RWPE2 (cell line): ENCODE results near the gene IGSF9B.

Experiments used
- ATAC-seq: fragments of 200-7000 bp; cut with Tn5 transposase; 3 replicates; pipeline ENCODE4 v1.9.1; 2021; ENCODE audit warnings: low read depth
- DNase-seq: peaks from one replicate; pipeline ENCODE4 v3.0.0-alpha.2; 2020; ENCODE audit warnings: low spot score
- H3K27ac ChIP-seq: fragments of 450-650 bp; 2 replicates; pipeline ENCODE4 v1.5.1; 2017; ENCODE audit warnings: mild to moderate bottlenecking; ENCODE audit not compliant: poor library complexity, severe bottlenecking
- H3K27me3 ChIP-seq: fragments of 250-450 bp; sonication (Bioruptor Pico); 2 replicates; pipeline ENCODE4 v1.5.1; 2021; ENCODE audit warnings: mild to moderate bottlenecking, moderate library complexity; ENCODE audit not compliant: insufficient read depth, poor library complexity, severe bottlenecking
- H3K36me3 ChIP-seq: fragments of 250-450 bp; sonication (Bioruptor Pico); 2 replicates; pipeline ENCODE4 v1.5.1; 2020; ENCODE audit warnings: low read depth, mild to moderate bottlenecking, moderate library complexity
- H3K4me1 ChIP-seq: fragments of 250-450 bp; sonication (Bioruptor Pico); 2 replicates; pipeline ENCODE4 v1.5.1; 2021; ENCODE audit warnings: mild to moderate bottlenecking, moderate library complexity; ENCODE audit not compliant: insufficient read depth, poor library complexity, severe bottlenecking
- H3K4me3 ChIP-seq: fragments of 250-450 bp; sonication (Bioruptor Pico); 2 replicates; pipeline ENCODE4 v1.5.1; 2021; ENCODE audit warnings: mild to moderate bottlenecking, moderate library complexity; ENCODE audit not compliant: severe bottlenecking
- H3K9me3 ChIP-seq: fragments of 250-450 bp; sonication (Bioruptor Pico); 2 replicates; pipeline ENCODE4 v1.5.1; 2021; ENCODE audit warnings: mild to moderate bottlenecking, moderate library complexity; ENCODE audit not compliant: severe bottlenecking
- CTCF ChIP-seq: fragments of 450-650 bp; IDR thresholded peaks from one replicate; pipeline ENCODE4 v1.5.1; 2017; ENCODE audit warnings: mild to moderate bottlenecking, moderate library complexity; ENCODE audit not compliant: poor library complexity, severe bottlenecking

IGSF9B gene

GRCh38 chr11:133984828-133985227, 28.1 kb upstream of the IGSF9B start:
- Histone ChIP-seq H3K27ac (no peak overlapping the region), H3K36me3 (no peaks in the 10 kb centered on the region), H3K4me1 (no peaks in the 10 kb centered on the region), H3K27me3 (peaks cover 6% of the 10 kb centered on the region), H3K4me3 (no peak overlapping the region), H3K9me3 (no peaks in the 10 kb centered on the region)
- DNase-seq (no peak), ATAC-seq (no peak)
- TF ChIP-seq CTCF = no peak

DNA sequence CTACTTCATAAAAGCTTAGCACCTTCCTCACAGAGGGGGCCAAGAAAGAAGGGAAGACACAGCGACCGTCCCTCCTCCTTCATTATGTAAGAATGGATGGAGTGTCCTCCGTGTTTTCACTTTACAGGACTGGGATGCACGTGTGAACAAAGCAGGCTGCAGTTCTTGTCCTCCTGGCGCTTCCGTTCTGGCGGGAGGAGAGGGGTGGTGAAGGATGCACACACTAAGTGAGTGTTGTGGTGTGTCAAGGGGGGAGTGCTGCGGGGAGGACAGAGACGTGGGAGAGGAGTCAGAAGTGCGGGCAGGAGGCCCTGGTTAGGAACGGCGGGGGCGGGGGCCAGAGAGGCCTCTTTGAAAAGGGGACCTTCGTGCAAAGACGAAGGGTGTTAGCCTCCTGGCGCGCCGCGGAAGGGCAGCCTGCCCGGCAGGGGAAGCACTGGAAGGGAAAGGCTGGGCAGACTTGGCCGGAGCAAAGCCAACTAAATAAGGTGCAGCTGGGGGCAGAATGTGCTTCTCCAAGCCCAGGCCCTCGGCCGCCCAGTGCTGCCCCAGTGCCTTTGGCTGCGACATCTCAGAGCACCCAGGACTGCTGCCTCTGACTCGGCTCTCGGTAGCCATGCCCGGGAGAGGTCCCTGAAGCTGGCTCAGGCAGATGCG, 27.0 kb upstream of the IGSF9B start:
- peaks cover 6% of the 10 kb centered on the region for H3K27me3 ChIP-seq
- H3K9me3 ChIP-seq = no peaks in the 10 kb centered on the region
- no peaks in the 10 kb centered on the region for H3K36me3 ChIP-seq
- H3K4me3 ChIP-seq = no peak overlapping the region
- no peak overlapping the region for H3K27ac ChIP-seq
- ATAC-seq = no peak
- TF ChIP-seq CTCF = no peak
- DNase-seq = no peak
- no peaks in the 10 kb centered on the region for H3K4me1 ChIP-seq

- H3K27me3 ChIP-seq = peaks cover 6% of the 10 kb centered on the region
- H3K4me1 ChIP-seq = no peaks in the 10 kb centered on the region
- no peak for ATAC-seq
- no peaks in the 10 kb centered on the region for H3K9me3 ChIP-seq
- H3K27ac ChIP-seq = no peak overlapping the region
- H3K4me3 ChIP-seq = no peak overlapping the region
- TF ChIP-seq CTCF = no peak
- no peaks in the 10 kb centered on the region for H3K36me3 ChIP-seq
- DNase-seq = no peak
Observed at GRCh38 chr11:133982876-133983275, 26.1 kb upstream of the IGSF9B start.

DNA sequence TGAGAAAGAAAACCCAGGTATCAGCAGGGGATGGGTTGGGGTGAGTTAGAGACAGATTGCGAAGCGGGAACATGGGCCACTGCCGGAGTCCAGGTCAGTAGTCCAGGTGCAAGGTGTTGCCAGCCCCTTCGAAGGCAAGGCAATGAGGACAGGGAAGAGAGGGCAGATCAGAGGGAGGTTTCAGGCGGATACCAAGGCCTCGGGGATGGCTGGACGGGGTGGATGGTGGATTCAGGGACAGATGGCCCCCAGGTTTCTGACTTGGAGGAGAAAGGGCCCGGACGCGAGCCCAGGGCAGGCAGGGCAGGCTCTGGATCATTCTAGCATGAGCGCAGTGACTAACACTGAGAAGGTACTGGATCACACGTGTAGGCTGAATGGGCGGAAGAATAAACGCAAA, 25.4 kb upstream of the IGSF9B start:
- no peak overlapping the region for H3K4me3 ChIP-seq
- H3K4me1 ChIP-seq = no peaks in the 10 kb centered on the region
- no peak for TF ChIP-seq CTCF
- DNase-seq (no peak), ATAC-seq (no peak)
- H3K27ac ChIP-seq = no peak overlapping the region
- H3K27me3 ChIP-seq = peaks cover 6% of the 10 kb centered on the region
- no peaks in the 10 kb centered on the region for H3K9me3 ChIP-seq
- no peaks in the 10 kb centered on the region for H3K36me3 ChIP-seq

DNA sequence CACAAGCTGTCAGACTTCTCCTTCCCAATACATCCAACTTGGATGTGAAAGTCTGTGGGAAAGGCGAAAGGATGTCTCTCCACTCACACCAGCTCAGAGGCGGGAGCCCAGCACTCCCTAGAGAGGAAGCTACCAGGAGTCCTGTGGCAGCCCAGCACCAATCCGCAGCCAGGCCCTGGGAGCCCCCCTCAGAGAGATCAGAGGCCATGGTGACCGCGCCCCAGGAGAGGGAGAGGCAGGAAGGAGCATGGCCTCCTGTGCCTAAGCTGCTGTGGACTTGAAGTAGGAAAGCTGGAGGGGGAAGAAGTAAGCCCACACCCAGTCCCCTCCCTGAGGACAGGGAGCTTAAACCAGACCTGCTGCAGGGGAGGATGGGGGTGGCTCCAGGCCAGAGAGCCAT, 24.4 kb upstream of the IGSF9B start:
- ATAC-seq = no peak
- no peak for TF ChIP-seq CTCF
- Histone ChIP-seq H3K27ac (no peak overlapping the region), H3K4me3 (no peak overlapping the region), H3K9me3 (no peaks in the 10 kb centered on the region), H3K27me3 (peaks cover 9% of the 10 kb centered on the region), H3K36me3 (no peaks in the 10 kb centered on the region), H3K4me1 (no peaks in the 10 kb centered on the region)
- DNase-seq = no peak
